KMS-11 (cell line): ENCODE measurements around the gene GTF2F1.

Experiments
- H2AFZ ChIP-seq: fragments of 200-600 bp; sonication (generic); 2 replicates; pipeline ENCODE4 v1.6.1; 2016; ENCODE audit warnings: antibody characterized with exemption, mixed run types, low read depth
- H3K27ac ChIP-seq: fragments of 200-600 bp; sonication (generic); 2 replicates; pipeline ENCODE4 v1.6.1; 2016; ENCODE audit warnings: mild to moderate bottlenecking, mixed run types
- H3K27me3 ChIP-seq: fragments of 200-600 bp; sonication (generic); 2 replicates; pipeline ENCODE4 v1.6.1; 2017; ENCODE audit warnings: mild to moderate bottlenecking, low read depth, mixed run types, moderate library complexity; ENCODE audit not compliant: insufficient read depth
- H3K36me3 ChIP-seq: fragments of 200-600 bp; sonication (generic); 2 replicates; pipeline ENCODE4 v1.6.1; 2017; ENCODE audit warnings: mild to moderate bottlenecking, mixed run types; ENCODE audit not compliant: insufficient read depth
- H3K4me1 ChIP-seq: fragments of 200-600 bp; sonication (generic); 2 replicates; pipeline ENCODE4 v1.6.1; 2016; ENCODE audit warnings: mild to moderate bottlenecking, low read depth, mixed run types; ENCODE audit not compliant: poor library complexity, severe bottlenecking
- H3K4me2 ChIP-seq: fragments of 200-600 bp; sonication (generic); 2 replicates; pipeline ENCODE4 v1.7.0; 2016; ENCODE audit warnings: mild to moderate bottlenecking, mixed run types
- H3K4me3 ChIP-seq: fragments of 200-600 bp; sonication (generic); IDR thresholded peaks from 2 replicates; pipeline ENCODE4 v1.6.1; 2017; ENCODE audit warnings: low read depth, low read length, mixed read lengths; ENCODE audit not compliant: insufficient read depth
- H3K79me2 ChIP-seq: fragments of 200-600 bp; sonication (generic); 2 replicates; pipeline ENCODE4 v1.6.1; 2016; ENCODE audit warnings: low read depth, mixed run types; ENCODE audit not compliant: insufficient read depth
- H3K9ac ChIP-seq: fragments of 200-600 bp; sonication (generic); 2 replicates; pipeline ENCODE4 v1.6.1; 2016; ENCODE audit warnings: mild to moderate bottlenecking, mixed run types
- H4K20me1 ChIP-seq: fragments of 200-600 bp; sonication (generic); 2 replicates; pipeline ENCODE4 v1.6.1; 2016; ENCODE audit warnings: mild to moderate bottlenecking, mixed run types; ENCODE audit not compliant: insufficient read depth
- TF ChIP-seq, protein P1 (sequence below): fragments of 200-600 bp; sonication (generic); conservative IDR thresholded peaks from 2 replicates; pipeline ENCODE4 v1.6.1; 2017; ENCODE audit warnings: low read depth, mild to moderate bottlenecking, antibody characterized with exemption, low read length, moderate library complexity, mixed read lengths

Gene GTF2F1

DNA sequence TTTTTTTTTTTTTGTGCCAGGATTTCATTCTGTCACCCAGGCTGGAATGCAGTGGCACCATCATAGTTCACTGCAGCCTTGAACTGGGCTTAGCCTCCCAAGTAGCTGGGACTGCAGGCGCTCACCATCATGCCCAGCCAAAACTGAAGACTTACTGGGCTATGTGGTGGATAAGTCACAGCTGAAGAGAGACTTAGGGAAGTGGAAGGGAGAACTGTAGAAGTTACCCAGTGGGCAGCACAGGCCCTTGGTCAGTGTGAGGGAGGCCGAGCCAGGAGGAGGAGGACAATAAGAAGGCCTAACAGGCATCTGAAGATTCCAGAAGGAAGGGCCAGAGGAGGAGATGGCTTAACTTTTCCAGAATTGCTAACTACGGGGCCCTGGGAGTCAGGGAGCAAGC, 13.2 kb downstream of the GTF2F1 start:
- Histone ChIP-seq H3K4me1 (peaks cover 3% of the 10 kb centered on the region), H4K20me1 (no peaks in the 10 kb centered on the region), H3K4me3 (no peak overlapping the region), H3K27ac (no peak overlapping the region), H3K36me3 (no peaks in the 10 kb centered on the region; the same call in 1 of the 2 replicates), H3K27me3 (no peaks in the 10 kb centered on the region), H3K9ac (no peak overlapping the region), H3K4me2 (no peak overlapping the region), H2AFZ (no peak overlapping the region), H3K79me2 (no peaks in the 10 kb centered on the region)
- TF ChIP-seq, protein P1, sequence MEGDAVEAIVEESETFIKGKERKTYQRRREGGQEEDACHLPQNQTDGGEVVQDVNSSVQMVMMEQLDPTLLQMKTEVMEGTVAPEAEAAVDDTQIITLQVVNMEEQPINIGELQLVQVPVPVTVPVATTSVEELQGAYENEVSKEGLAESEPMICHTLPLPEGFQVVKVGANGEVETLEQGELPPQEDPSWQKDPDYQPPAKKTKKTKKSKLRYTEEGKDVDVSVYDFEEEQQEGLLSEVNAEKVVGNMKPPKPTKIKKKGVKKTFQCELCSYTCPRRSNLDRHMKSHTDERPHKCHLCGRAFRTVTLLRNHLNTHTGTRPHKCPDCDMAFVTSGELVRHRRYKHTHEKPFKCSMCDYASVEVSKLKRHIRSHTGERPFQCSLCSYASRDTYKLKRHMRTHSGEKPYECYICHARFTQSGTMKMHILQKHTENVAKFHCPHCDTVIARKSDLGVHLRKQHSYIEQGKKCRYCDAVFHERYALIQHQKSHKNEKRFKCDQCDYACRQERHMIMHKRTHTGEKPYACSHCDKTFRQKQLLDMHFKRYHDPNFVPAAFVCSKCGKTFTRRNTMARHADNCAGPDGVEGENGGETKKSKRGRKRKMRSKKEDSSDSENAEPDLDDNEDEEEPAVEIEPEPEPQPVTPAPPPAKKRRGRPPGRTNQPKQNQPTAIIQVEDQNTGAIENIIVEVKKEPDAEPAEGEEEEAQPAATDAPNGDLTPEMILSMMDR = no peak

DNA sequence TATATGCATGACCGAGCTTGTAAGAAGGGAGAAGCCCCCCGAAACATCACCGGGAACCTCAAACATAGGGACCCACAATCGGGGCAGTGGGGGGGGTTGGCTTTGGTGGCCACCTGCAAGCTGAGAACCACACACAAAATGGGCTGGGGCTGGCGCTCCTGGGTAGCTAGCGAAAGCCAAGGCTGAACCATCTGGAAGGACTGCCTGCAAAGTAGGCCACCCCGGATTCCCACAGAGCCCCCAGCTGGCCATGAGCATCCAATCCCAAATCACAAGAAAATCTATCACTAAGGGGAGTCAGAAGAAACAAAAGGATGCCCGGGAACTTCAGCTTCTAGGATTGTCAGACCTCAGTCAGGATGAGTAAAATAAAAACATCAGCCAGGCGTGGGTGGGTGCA, 14.5 kb downstream of the GTF2F1 start:
- Histone ChIP-seq H3K36me3 (no peaks in the 10 kb centered on the region; the same call in 1 of the 2 replicates), H4K20me1 (no peaks in the 10 kb centered on the region)

DNA sequence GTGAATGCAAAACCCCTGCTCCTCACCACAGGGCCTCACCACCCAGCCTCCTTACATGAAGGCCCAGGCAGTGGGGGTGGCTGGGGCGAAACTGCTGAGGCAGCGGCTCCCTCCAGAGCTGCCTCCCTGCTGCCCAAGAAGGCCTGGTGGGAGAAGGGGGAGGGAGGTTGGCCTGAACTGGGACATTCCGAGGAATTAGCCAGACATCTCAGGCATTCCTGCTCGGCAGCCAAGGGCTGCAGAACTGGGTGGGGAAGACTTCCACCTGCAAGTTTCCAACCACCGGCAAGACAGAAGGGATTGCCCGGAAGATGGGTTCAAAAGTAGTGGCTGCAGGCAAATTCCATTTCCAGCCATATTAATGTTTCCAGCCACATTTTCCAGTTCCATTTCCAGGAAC, 14.9 kb downstream of the GTF2F1 start:
- Histone ChIP-seq H3K4me3 (no peak overlapping the region), H3K9ac (no peak overlapping the region), H3K79me2 (no peaks in the 10 kb centered on the region), H2AFZ (no peak overlapping the region), H3K4me1 (peaks cover 9% of the 10 kb centered on the region), H3K36me3 (no peaks in the 10 kb centered on the region; the same call in 1 of the 2 replicates), H4K20me1 (no peaks in the 10 kb centered on the region), H3K27ac (no peak overlapping the region), H3K4me2 (no peak overlapping the region), H3K27me3 (no peaks in the 10 kb centered on the region)
- TF ChIP-seq, protein P1 = no peak

More for the DNA sequence above, 14.5 kb downstream of the GTF2F1 start:
- TF ChIP-seq, protein P1 = no peak
- H3K9ac ChIP-seq = no peak overlapping the region
- no peaks in the 10 kb centered on the region for H3K79me2 ChIP-seq
- H3K4me2 ChIP-seq = no peak overlapping the region
- H3K27ac ChIP-seq = no peak overlapping the region
- H2AFZ ChIP-seq = no peak overlapping the region
- no peaks in the 10 kb centered on the region for H3K27me3 ChIP-seq
- H3K4me3 ChIP-seq = no peak overlapping the region
- peaks cover 9% of the 10 kb centered on the region for H3K4me1 ChIP-seq

DNA sequence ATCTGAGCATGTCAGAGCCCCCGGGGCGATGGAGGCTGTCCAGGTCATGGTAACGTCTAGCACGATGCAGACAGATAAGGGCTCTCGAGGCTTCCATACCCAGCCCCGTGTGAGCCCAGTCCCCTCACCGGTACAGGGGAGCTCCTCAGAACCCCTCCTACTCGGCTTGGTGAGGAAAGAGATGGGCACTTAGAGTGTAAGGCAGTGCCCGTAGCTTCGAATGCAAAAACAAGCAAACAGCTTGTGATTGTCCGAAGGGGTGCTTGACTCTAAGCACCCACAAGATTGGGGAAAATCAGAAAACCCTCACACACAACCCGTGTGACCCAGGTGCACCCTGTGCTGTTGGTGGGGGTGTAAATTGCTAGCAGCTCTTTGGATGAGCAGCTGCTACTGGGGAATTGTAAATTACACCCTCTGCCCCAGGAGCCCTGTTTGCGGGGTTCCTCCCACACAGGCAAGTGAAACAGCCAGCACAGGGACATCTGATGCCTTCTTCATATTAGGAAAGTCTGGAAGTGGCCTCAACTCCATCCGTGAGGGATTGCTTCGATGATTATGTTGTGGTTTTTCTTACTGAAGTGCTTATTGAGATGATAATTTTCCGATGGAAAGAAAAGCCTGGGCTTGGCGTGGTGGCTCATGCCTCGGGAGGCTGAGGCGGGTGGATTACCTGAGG, 16.3 kb downstream of the GTF2F1 start:
- Histone ChIP-seq H3K79me2 (no peaks in the 10 kb centered on the region), H3K4me1 (peaks cover 9% of the 10 kb centered on the region), H4K20me1 (no peaks in the 10 kb centered on the region), H3K27ac (no peak overlapping the region), H2AFZ (no peak overlapping the region), H3K36me3 (no peaks in the 10 kb centered on the region; the same call in 1 of the 2 replicates), H3K9ac (no peak overlapping the region), H3K27me3 (no peaks in the 10 kb centered on the region), H3K4me2 (no peak overlapping the region), H3K4me3 (no peak overlapping the region)
- TF ChIP-seq, protein P1 = no peak
